ENCODE measurements around the gene ARHGAP15. TPM values are rescaled to one million over a fixed set of nuclear protein-coding genes. Genes with fewer than 3 reads are reported as not detected.

The ARHGAP15 gene
- total and polyA plus RNA-seq, 10 donors: 55.8 to 219 (median 130) TPM

- no peak for TF ChIP-seq POLR2AphosphoS5 (IDR thresholded peaks at IDR 0.05)
- no peak for TF ChIP-seq CTCF (IDR thresholded peaks at IDR 0.05 in 8 of 11, conservative IDR thresholded peaks at IDR 0.05 in 3 of 11)
- TF ChIP-seq POLR2A (IDR thresholded peaks at IDR 0.05): no peak
- no peak for DNase-seq
- intact Hi-C loops (cut with DNase I; ENCODE audit: low total_unique reads): no loop called here
- Histone ChIP-seq H3K27ac (peak overlapping the region in 7 of 8 donors; percentile 23 to 62 (median 34)), H3K27me3 (replicated peaks in 1 of 7) (no peaks in the 10 kb centered on the region), H3K9me3 (no peaks in the 10 kb centered on the region), H3K4me3 (no peak overlapping the region), H3K4me1 (peaks cover 0 to 49% (median 17%) of the 10 kb centered on the region in 6 donors), H3K36me3 (peaks cover 0 to 56% (median 14%) of the 10 kb centered on the region in 6 donors)
- WGBS, 5 donors: 65 to 87% (median 82%) methylated on average over 2 of the region's 2 CpGs
Measured at GRCh38 chr2:143524119-143524553, 394.9 kb downstream of the ARHGAP15 start.

GRCh38 chr2:143524559-143525401 is 395.6 kb downstream of the ARHGAP15 start:
- Histone ChIP-seq H3K27me3 (replicated peaks in 1 of 7) (no peaks in the 10 kb centered on the region), H3K9me3 (no peaks in the 10 kb centered on the region), H3K4me3 (no peak overlapping the region), H3K4me1 (peaks cover 0 to 49% (median 17%) of the 10 kb centered on the region in 6 donors), H3K27ac (peak overlapping the region in 6 of 8 donors; percentile 27 to 62 (median 40)), H3K36me3 (peaks cover 0 to 50% (median 11%) of the 10 kb centered on the region in 6 donors)
- 75 to 91% (median 86%) methylated on average over 6 of the region's 6 CpGs for WGBS, 5 donors
- no peak for DNase-seq
- no peak for TF ChIP-seq CTCF (IDR thresholded peaks at IDR 0.05 in 8 of 11, conservative IDR thresholded peaks at IDR 0.05 in 3 of 11)
- no peak for TF ChIP-seq POLR2AphosphoS5 (IDR thresholded peaks at IDR 0.05)
- TF ChIP-seq POLR2A (IDR thresholded peaks at IDR 0.05): no peak
- intact Hi-C loops (cut with DNase I; ENCODE audit: low total_unique reads): no loop called here

DNA sequence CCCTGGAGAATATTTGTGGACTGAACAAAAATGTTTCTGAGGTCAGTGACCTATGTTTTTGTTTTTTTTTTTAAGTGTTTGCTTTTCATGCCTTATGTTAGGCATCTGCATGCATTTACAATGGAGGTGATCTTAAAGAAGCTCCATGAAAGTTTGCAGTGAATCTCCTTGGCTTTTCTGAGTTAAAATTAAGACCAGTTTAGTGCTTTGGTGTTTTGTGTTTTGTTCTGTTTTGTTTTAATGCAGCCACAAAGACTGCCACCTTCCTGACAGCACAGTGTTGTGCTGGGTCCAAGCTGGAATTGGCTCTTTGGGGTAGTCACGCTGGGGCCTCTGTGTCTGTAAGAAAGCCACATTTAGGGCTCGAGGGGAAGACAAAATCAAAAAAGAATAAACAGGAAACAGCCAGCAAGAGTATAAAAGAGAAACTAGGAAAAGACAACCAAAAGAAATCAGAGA is 396.2 kb downstream of the ARHGAP15 start:
- Histone ChIP-seq H3K27ac (peak overlapping the region in 6 of 8 donors; percentile 27 to 62 (median 44)), H3K4me1 (peaks cover 0 to 49% (median 17%) of the 10 kb centered on the region in 6 donors), H3K27me3 (replicated peaks in 1 of 7) (no peaks in the 10 kb centered on the region), H3K9me3 (no peaks in the 10 kb centered on the region), H3K4me3 (no peak overlapping the region), H3K36me3 (peaks cover 0 to 43% (median 5%) of the 10 kb centered on the region in 6 donors)
- 8 to 31% (median 21%) methylated on average over 2 of the region's 2 CpGs for WGBS, 5 donors
- intact Hi-C loops (cut with DNase I; ENCODE audit: low total_unique reads): no loop called here
- no peak for DNase-seq
- no peak for TF ChIP-seq POLR2AphosphoS5 (IDR thresholded peaks at IDR 0.05)
- TF ChIP-seq CTCF (IDR thresholded peaks at IDR 0.05 in 8 of 11, conservative IDR thresholded peaks at IDR 0.05 in 3 of 11): no peak
- TF ChIP-seq POLR2A (IDR thresholded peaks at IDR 0.05): no peak

GRCh38 chr2:143526498-143526897 is 397.3 kb downstream of the ARHGAP15 start:
- H3K27ac ChIP-seq: peak overlapping the region in 2 of 8 donors; percentile 34 to 62
- DNase-seq: no peak
- TF ChIP-seq POLR2AphosphoS5 (IDR thresholded peaks at IDR 0.05) (no peak), POLR2A (IDR thresholded peaks at IDR 0.05) (no peak), CTCF (IDR thresholded peaks at IDR 0.05 in 8 of 11, conservative IDR thresholded peaks at IDR 0.05 in 3 of 11) (no peak)
- H3K4me1 ChIP-seq: peaks cover 0 to 49% (median 17%) of the 10 kb centered on the region in 6 donors
- no peaks in the 10 kb centered on the region for H3K27me3 ChIP-seq (replicated peaks in 1 of 7)
- peaks cover 0 to 33% (median 3%) of the 10 kb centered on the region in 6 donors for H3K36me3 ChIP-seq
- no peak overlapping the region for H3K4me3 ChIP-seq
- no peaks in the 10 kb centered on the region for H3K9me3 ChIP-seq
- intact Hi-C loops (cut with DNase I; ENCODE audit: low total_unique reads): no loop called here

Measured in spleen (tissue), 11 donors.